Measurements from ENCODE around the gene PTGFRN. TPM values are rescaled to one million over a fixed set of nuclear protein-coding genes. Genes with fewer than 3 reads are reported as not detected.

Gene PTGFRN
- total RNA-seq, 2 experiments from 2014 or later = 7.0 to 8.4 TPM

GRCh38 chr1:116899529-116899928 is 10.2 kb upstream of the PTGFRN start:
- peaks cover 3% of the 10 kb centered on the region for H3K27me3 Mint-ChIP-seq
- H3K27ac Mint-ChIP-seq = no peak overlapping the region
- intact Hi-C loops (cut with micrococcal nuclease) = no loop called here
- ATAC-seq (no peak), DNase-seq (no peak)
- TF ChIP-seq CTCF (IDR thresholded peaks at IDR 0.05) = no peak
- ChIA-PET POLR2A (interaction anchor here (1.1 kb wide), 1 partner anchor 35 kb away, joined by 3 read pairs; no protein-coding TSS in a partner anchor), CTCF (interaction anchor here (0.8 kb wide), 1 partner anchor 82 kb away, joined by 3 read pairs; no protein-coding TSS in a partner anchor)
- H3K4me3 Mint-ChIP-seq = no peak overlapping the region
- H3K4me1 Mint-ChIP-seq (ENCODE audit: low read depth) = no peaks in the 10 kb centered on the region
- H3K9me3 Mint-ChIP-seq = peaks cover 9% of the 10 kb centered on the region
- peaks cover 2% of the 10 kb centered on the region for H3K36me3 Mint-ChIP-seq (ENCODE audit: low read depth)

- H3K4me3 Mint-ChIP-seq = no peak overlapping the region
- intact Hi-C loops (cut with micrococcal nuclease) = no loop called here
Measured at GRCh38 chr1:116900471-116901365, 9.0 kb upstream of the PTGFRN start.

GRCh38 chr1:116902027-116902426 is 7.7 kb upstream of the PTGFRN start:
- TF ChIP-seq CTCF (IDR thresholded peaks at IDR 0.05) = no peak
- POLR2A ChIA-PET = interaction anchor here (0.8 kb wide), 1 partner anchor 158 kb away, joined by 3 read pairs; the partner anchor contains the start of gene TTF2
- no peak overlapping the region for H3K27ac Mint-ChIP-seq
- H3K9me3 Mint-ChIP-seq = peaks cover 2% of the 10 kb centered on the region
- H3K4me3 Mint-ChIP-seq = no peak overlapping the region
- intact Hi-C loops (cut with micrococcal nuclease) = no loop called here
- CTCF ChIA-PET = interaction anchor here (1.2 to 1.7 kb wide), 3 partner anchors 8 to 14 kb away, joined by 4 to 5 read pairs (median 4); no protein-coding TSS in a partner anchor
- no peak for ATAC-seq
- H3K4me1 Mint-ChIP-seq (ENCODE audit: low read depth) = no peaks in the 10 kb centered on the region
- H3K36me3 Mint-ChIP-seq (ENCODE audit: low read depth) = no peaks in the 10 kb centered on the region
- peaks cover 3% of the 10 kb centered on the region for H3K27me3 Mint-ChIP-seq
- DNase-seq = no peak

More at GRCh38 chr1:116900471-116901365, 9.0 kb upstream of the PTGFRN start:
- ATAC-seq (no peak), DNase-seq (no peak)
- CTCF ChIA-PET = interaction anchor here (1.0 to 1.7 kb wide), 2 partner anchors 16 to 176 kb away, joined by 3 to 4 read pairs; no protein-coding TSS in a partner anchor
- no peak overlapping the region for H3K27ac Mint-ChIP-seq
- no peaks in the 10 kb centered on the region for H3K36me3 Mint-ChIP-seq (ENCODE audit: low read depth)
- TF ChIP-seq CTCF (IDR thresholded peaks at IDR 0.05) = no peak
- POLR2A ChIA-PET = interaction anchor here (0.8 to 1.1 kb wide), 2 partner anchors 9 to 34 kb away, joined by 3 read pairs; partner anchors contain the start of gene PTGFRN
- H3K9me3 Mint-ChIP-seq = peaks cover 2% of the 10 kb centered on the region
- no peaks in the 10 kb centered on the region for H3K4me1 Mint-ChIP-seq (ENCODE audit: low read depth)
- peaks cover 3% of the 10 kb centered on the region for H3K27me3 Mint-ChIP-seq

GRCh38 chr1:116902723-116903383 is 6.9 kb upstream of the PTGFRN start:
- Mint-ChIP-seq H3K27ac (no peak overlapping the region), H3K27me3 (peaks cover 3% of the 10 kb centered on the region), H3K36me3 (ENCODE audit: low read depth) (no peaks in the 10 kb centered on the region), H3K9me3 (peaks cover 2% of the 10 kb centered on the region), H3K4me3 (no peak overlapping the region), H3K4me1 (ENCODE audit: low read depth) (no peaks in the 10 kb centered on the region)
- intact Hi-C loops (cut with micrococcal nuclease) = no loop called here
- ChIA-PET POLR2A (interaction anchor here (0.8 kb wide), 1 partner anchor 157 kb away, joined by 3 read pairs; the partner anchor contains the start of gene TTF2), CTCF (interaction anchor here (1.2 to 1.8 kb wide), 4 partner anchors 8 to 22 kb away, joined by 4 to 5 read pairs (median 4); no protein-coding TSS in a partner anchor)
- no peak for DNase-seq
- ATAC-seq = no peak
- no peak for TF ChIP-seq CTCF (IDR thresholded peaks at IDR 0.05)

Measured in activated CD8-positive, alpha-beta T cell treated with anti-CD3 and anti-CD28 coated beads for 36 hours (primary cell).